H9 (cell line): ENCODE data around the gene FAM151A. TPM values are rescaled to one million over a fixed set of nuclear protein-coding genes. Genes with fewer than 3 reads are reported as not detected.

Experiments
- DNase-seq: peaks from one replicate; pipeline ENCODE4 v3.0.0-alpha.2; 2017
- H2AFZ ChIP-seq: one replicate; pipeline ENCODE4 v1.6.1; 2013; ENCODE audit warnings: mild to moderate bottlenecking, low read length, control low read depth, moderate library complexity
- H2AK5ac ChIP-seq: 2 replicates; pipeline ENCODE4 v1.6.1; 2013; ENCODE audit warnings: low read length, control low read depth, mixed read lengths; ENCODE audit not compliant: insufficient read length
- H2BK120ac ChIP-seq: one replicate; pipeline ENCODE4 v1.6.1; 2013; ENCODE audit warnings: low read depth, mild to moderate bottlenecking, low read length, control low read depth, inconsistent platforms; ENCODE audit not compliant: poor library complexity, severe bottlenecking
- H2BK12ac ChIP-seq: 2 replicates; pipeline ENCODE4 v1.6.1; 2013; ENCODE audit warnings: low read length, control low read depth, mixed read lengths, low read depth; ENCODE audit not compliant: insufficient read length
- H2BK15ac ChIP-seq: 2 replicates; pipeline ENCODE4 v1.6.1; 2013; ENCODE audit warnings: low read depth, low read length, control low read depth
- H2BK20ac ChIP-seq: one replicate; pipeline ENCODE4 v1.6.1; 2013; ENCODE audit warnings: low read depth, mild to moderate bottlenecking, low read length, control low read depth, inconsistent platforms; ENCODE audit not compliant: poor library complexity, severe bottlenecking
- H2BK5ac ChIP-seq: 2 replicates; pipeline ENCODE4 v1.6.1; 2013; ENCODE audit warnings: low read length, control low read depth, mixed read lengths; ENCODE audit not compliant: insufficient read length
- H3K14ac ChIP-seq: 2 replicates; pipeline ENCODE4 v1.6.1; 2013; ENCODE audit warnings: low read length, control low read depth; ENCODE audit not compliant: insufficient read depth
- H3K18ac ChIP-seq: 2 replicates; pipeline ENCODE4 v1.6.1; 2013; ENCODE audit warnings: low read depth, mild to moderate bottlenecking, mixed read lengths, low read length, control low read depth; ENCODE audit not compliant: insufficient read length
- H3K23ac ChIP-seq: 2 replicates; pipeline ENCODE4 v1.6.1; 2013; ENCODE audit warnings: low read length, control low read depth, mixed read lengths, low read depth; ENCODE audit not compliant: insufficient read length
- H3K23me2 ChIP-seq: 2 replicates; pipeline ENCODE4 v1.6.1; 2013; ENCODE audit warnings: low read depth, mild to moderate bottlenecking, mixed read lengths, low read length, control low read depth; ENCODE audit not compliant: insufficient read length, poor library complexity, severe bottlenecking
- H3K27ac ChIP-seq: 2 replicates; pipeline ENCODE4 v1.5.1; 2013; ENCODE audit warnings: low read length, control low read depth, mixed read lengths, low read depth; ENCODE audit not compliant: insufficient read length
- H3K27me3 ChIP-seq: 2 replicates; pipeline ENCODE4 v1.6.1; 2013; ENCODE audit warnings: low read length, control low read depth, inconsistent platforms; ENCODE audit not compliant: insufficient read depth
- H3K4ac ChIP-seq: 2 replicates; pipeline ENCODE4 v1.6.1; 2013; ENCODE audit warnings: low read depth, mild to moderate bottlenecking, control low read depth, inconsistent platforms, low read length, moderate library complexity
- H3K4me1 ChIP-seq: 2 replicates; pipeline ENCODE4 v1.6.1; 2013; ENCODE audit warnings: low read length, control low read depth, inconsistent platforms; ENCODE audit not compliant: insufficient read depth
- H3K4me2 ChIP-seq: 2 replicates; pipeline ENCODE4 v1.6.1; 2013; ENCODE audit warnings: low read length, control low read depth, mixed read lengths; ENCODE audit not compliant: insufficient read length, insufficient read depth
- H3K56ac ChIP-seq: 2 replicates; pipeline ENCODE4 v1.6.1; 2013; ENCODE audit warnings: low read depth, mild to moderate bottlenecking, mixed read lengths, low read length, control low read depth; ENCODE audit not compliant: insufficient read length
- H3K79me1 ChIP-seq: 2 replicates; pipeline ENCODE4 v1.6.1; 2013; ENCODE audit warnings: low read depth, mild to moderate bottlenecking, moderate library complexity, low read length, control low read depth, inconsistent platforms; ENCODE audit not compliant: insufficient read depth, poor library complexity, severe bottlenecking
- H3K79me2 ChIP-seq: 2 replicates; pipeline ENCODE4 v1.6.1; 2013; ENCODE audit warnings: low read length, control low read depth, inconsistent platforms; ENCODE audit not compliant: insufficient read depth
- H3K9ac ChIP-seq: 2 replicates; pipeline ENCODE4 v1.6.1; 2013; ENCODE audit warnings: low read length, control low read depth, mixed read lengths; ENCODE audit not compliant: insufficient read length; ENCODE audit errors: extremely low read depth
- H3K9me3 ChIP-seq: one replicate; pipeline ENCODE4 v1.6.1; 2013; ENCODE audit warnings: low read depth, low read length, inconsistent platforms; ENCODE audit not compliant: control insufficient read depth
- H3T11ph ChIP-seq: one replicate; pipeline ENCODE4 v1.6.1; 2013; ENCODE audit warnings: mild to moderate bottlenecking, low read length, control low read depth, inconsistent platforms
- H4K20me1 ChIP-seq: one replicate; pipeline ENCODE4 v1.6.1; 2013; ENCODE audit not compliant: control insufficient read depth, insufficient read length, insufficient read depth
- H4K5ac ChIP-seq: 2 replicates; pipeline ENCODE4 v1.6.1; 2013; ENCODE audit warnings: low read depth, mild to moderate bottlenecking, mixed read lengths, low read length, control low read depth; ENCODE audit not compliant: insufficient read length
- H4K8ac ChIP-seq: replicated peaks from 2 replicates; pipeline ENCODE4 v1.6.1; 2013; ENCODE audit warnings: low read length, control low read depth, mixed read lengths, low read depth; ENCODE audit not compliant: insufficient read length
- H4K91ac ChIP-seq: 2 replicates; pipeline ENCODE4 v1.6.1; 2013; ENCODE audit warnings: low read depth, mild to moderate bottlenecking, moderate library complexity, mixed read lengths, low read length, control low read depth; ENCODE audit not compliant: insufficient read length
- H3K27ac Mint-ChIP-seq, 3 experiments: 2 replicates in 2 of 3; 3 replicates in 1 of 3; pipeline ENCODE4 v1.8.0; 2020 to 2021; ENCODE audit warnings: mixed read lengths in 3 of 3, mild to moderate bottlenecking in 1 of 3, moderate library complexity in 1 of 3
- H3K27me3 Mint-ChIP-seq: 2 replicates; pipeline ENCODE4 v1.8.0; 2021; ENCODE audit warnings: low read depth, mild to moderate bottlenecking, moderate library complexity, mixed read lengths
- H3K36me3 Mint-ChIP-seq, 3 experiments: 2 replicates in 2 of 3; 3 replicates in 1 of 3; pipeline ENCODE4 v1.8.0; 2020 to 2021; ENCODE audit warnings: low read depth in 3 of 3, mixed read lengths in 3 of 3; ENCODE audit not compliant: insufficient read depth in 1 of 3
- H3K4me1 Mint-ChIP-seq, 2 experiments: 2 replicates each; pipeline ENCODE4 v1.8.0; 2020; ENCODE audit warnings: mixed read lengths in 2 of 2
- H3K4me3 Mint-ChIP-seq, 2 experiments: 2 replicates in 1 of 2; 3 replicates in 1 of 2; pipeline ENCODE4 v1.8.0; 2020 to 2021; ENCODE audit warnings: mild to moderate bottlenecking in 2 of 2, mixed read lengths in 2 of 2, moderate library complexity in 1 of 2
- H3K9me3 Mint-ChIP-seq, 2 experiments: 2 replicates in 1 of 2; 3 replicates in 1 of 2; pipeline ENCODE4 v1.8.0; 2020; ENCODE audit warnings: mild to moderate bottlenecking in 2 of 2, mixed read lengths in 2 of 2, moderate library complexity in 1 of 2
- WGBS: extraction: QIAGEN DNeasy Blood & Tissue Kit; methylation state at CpG from one replicate; pipeline ENCODE4 v1.1.7; 2013; ENCODE audit warnings: missing lambda C conversion rate, low lambda C conversion rate, mixed read lengths; ENCODE audit not compliant: insufficient read length; ENCODE audit errors: extremely low coverage; 5-methylcytosine and 5-hydroxymethylcytosine counted together
- total RNA-seq: library from RNA; stranded (reverse); gene quantifications from 2 replicates; pipeline ENCODE4 v1.2.1, GENCODE V29; 2021
- TF ChIP-seq, protein P1 (sequence below): fragments of 200-600 bp; sonication (generic); conservative IDR thresholded peaks from 3 replicates; pipeline ENCODE4 v1.8.0; 2021; ENCODE audit warnings: antibody characterized with exemption, mild to moderate bottlenecking

Gene FAM151A
- total RNA-seq, 1 experiment from 2014 or later, result not detected

DNA sequence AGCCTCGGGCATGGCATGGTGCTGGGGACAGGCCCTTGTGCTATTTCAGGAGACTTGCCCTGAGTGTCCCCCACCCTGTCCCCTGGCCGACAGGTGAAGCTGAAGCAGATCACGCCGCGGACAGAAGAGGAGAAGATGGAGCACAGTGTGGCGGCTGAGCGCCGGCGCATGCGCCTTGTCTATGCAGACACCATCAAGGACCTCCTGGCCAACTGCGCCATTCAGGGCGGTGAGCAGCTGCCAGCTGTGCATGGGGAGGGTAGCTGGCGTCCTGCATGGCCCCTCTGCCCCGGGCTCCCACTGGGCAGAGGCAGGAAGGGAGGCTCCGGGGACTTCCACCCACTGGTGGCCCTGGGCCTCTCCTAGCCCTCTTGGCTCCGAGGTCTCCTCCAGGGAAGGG, 28.9 kb downstream of the FAM151A start:
- peaks cover 0 to 3% (median 0%) of the 10 kb centered on the region in 3 experiments; a peak in 1 of 7 replicates for H3K36me3 Mint-ChIP-seq
- H2BK5ac ChIP-seq, result no peak overlapping the region
- no peak overlapping the region for H2BK120ac ChIP-seq
- no peak overlapping the region for H2AFZ ChIP-seq
- no peak overlapping the region for H3K9ac ChIP-seq
- no peaks in the 10 kb centered on the region for H3K79me2 ChIP-seq
- no peak overlapping the region for H2BK12ac ChIP-seq
- no peak overlapping the region for H3K27ac ChIP-seq
- no peaks in the 10 kb centered on the region for H3K9me3 Mint-ChIP-seq
- no peak overlapping the region for H3K4me3 Mint-ChIP-seq
- no peak overlapping the region for H3K23ac ChIP-seq
- H3K4ac ChIP-seq, result no peak overlapping the region
- no peaks in the 10 kb centered on the region for H3K79me1 ChIP-seq
- no peaks in the 10 kb centered on the region for H3K9me3 ChIP-seq
- H3K4me2 ChIP-seq, result no peak overlapping the region
- no peak overlapping the region for H4K8ac ChIP-seq
- DNase-seq, result no peak
- no peaks in the 10 kb centered on the region for H3K23me2 ChIP-seq
- H3K27me3 Mint-ChIP-seq, result no peaks in the 10 kb centered on the region
- H4K5ac ChIP-seq, result no peak overlapping the region
- no peaks in the 10 kb centered on the region; the same call in 1 of the 2 replicates for H3K4me1 ChIP-seq
- H4K20me1 ChIP-seq, result no peaks in the 10 kb centered on the region
- no peak overlapping the region for H3K56ac ChIP-seq
- no peak overlapping the region for H4K91ac ChIP-seq
- no peak overlapping the region for H3T11ph ChIP-seq
- H3K4me1 Mint-ChIP-seq, result peaks cover 18 to 22% of the 10 kb centered on the region in 2 experiments
- H3K27me3 ChIP-seq, result no peaks in the 10 kb centered on the region
- no peak overlapping the region for H2BK20ac ChIP-seq
- peak overlapping the region in 2 of 3 experiments; percentile 34 to 61; a peak in 2 of 7 replicates for H3K27ac Mint-ChIP-seq
- no peak overlapping the region for H2BK15ac ChIP-seq
- TF ChIP-seq, protein P1, sequence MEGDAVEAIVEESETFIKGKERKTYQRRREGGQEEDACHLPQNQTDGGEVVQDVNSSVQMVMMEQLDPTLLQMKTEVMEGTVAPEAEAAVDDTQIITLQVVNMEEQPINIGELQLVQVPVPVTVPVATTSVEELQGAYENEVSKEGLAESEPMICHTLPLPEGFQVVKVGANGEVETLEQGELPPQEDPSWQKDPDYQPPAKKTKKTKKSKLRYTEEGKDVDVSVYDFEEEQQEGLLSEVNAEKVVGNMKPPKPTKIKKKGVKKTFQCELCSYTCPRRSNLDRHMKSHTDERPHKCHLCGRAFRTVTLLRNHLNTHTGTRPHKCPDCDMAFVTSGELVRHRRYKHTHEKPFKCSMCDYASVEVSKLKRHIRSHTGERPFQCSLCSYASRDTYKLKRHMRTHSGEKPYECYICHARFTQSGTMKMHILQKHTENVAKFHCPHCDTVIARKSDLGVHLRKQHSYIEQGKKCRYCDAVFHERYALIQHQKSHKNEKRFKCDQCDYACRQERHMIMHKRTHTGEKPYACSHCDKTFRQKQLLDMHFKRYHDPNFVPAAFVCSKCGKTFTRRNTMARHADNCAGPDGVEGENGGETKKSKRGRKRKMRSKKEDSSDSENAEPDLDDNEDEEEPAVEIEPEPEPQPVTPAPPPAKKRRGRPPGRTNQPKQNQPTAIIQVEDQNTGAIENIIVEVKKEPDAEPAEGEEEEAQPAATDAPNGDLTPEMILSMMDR, result no peak
- no peak overlapping the region for H2AK5ac ChIP-seq
- no CpG with 5 or more reads among the region's 16 CpGs for WGBS
- H3K18ac ChIP-seq, result no peak overlapping the region
- no peak overlapping the region; the same call in 1 of the 2 replicates for H3K14ac ChIP-seq
